ENCODE data around the gene RERE.
"Not testable (repeated sequence)": the region's sequence is repeated elsewhere in the genome, so short reads cannot be mapped to it uniquely, and the experiment has no call there.

The RERE gene

GRCh38 chr1:8839990-8840389, 22.6 kb upstream of the RERE start:
- no peak for DNase-seq

- no peak for DNase-seq
These were observed 18.7 kb upstream of the RERE start for GRCh38 chr1:8835941-8836643.

GRCh38 chr1:8831340-8831739, 13.9 kb upstream of the RERE start:
- no peak for DNase-seq

GRCh38 chr1:8830732-8831131, 13.3 kb upstream of the RERE start:
- DNase-seq = not testable (repeated sequence)

GRCh38 chr1:8825985-8826481, 8.6 kb upstream of the RERE start:
- no peak for DNase-seq

- DNase-seq = no peak
These were observed 5.8 kb upstream of the RERE start for GRCh38 chr1:8823295-8823664.

GRCh38 chr1:8822373-8823294, 5.2 kb upstream of the RERE start:
- no peak for DNase-seq

- DNase-seq = no peak
These were observed 3.6 kb upstream of the RERE start for GRCh38 chr1:8821084-8821483.

GRCh38 chr1:8818789-8819188, 1.3 kb upstream of the RERE start:
- not testable (repeated sequence) for DNase-seq

GRCh38 chr1:8818325-8818775, 910 bp upstream of the RERE start:
- DNase-seq = no peak

- DNase-seq = no peak
These were observed 519 bp downstream of the RERE start for GRCh38 chr1:8816831-8817411.

- no peak for DNase-seq
These were observed 1.2 kb downstream of the RERE start for GRCh38 chr1:8816264-8816663.

- DNase-seq = no peak
These were observed 1.8 kb downstream of the RERE start for GRCh38 chr1:8815582-8816151.

- no peak for DNase-seq
These were observed 2.6 kb downstream of the RERE start for GRCh38 chr1:8814865-8815264.

GRCh38 chr1:8813991-8814390, 3.4 kb downstream of the RERE start:
- no peak for DNase-seq

GRCh38 chr1:8813016-8813763, 4.2 kb downstream of the RERE start:
- DNase-seq = no peak

- no peak for DNase-seq
These were observed 5.4 kb downstream of the RERE start for GRCh38 chr1:8812081-8812480.

GRCh38 chr1:8810987-8811386, 6.5 kb downstream of the RERE start:
- DNase-seq = no peak

GRCh38 chr1:8809342-8809736, 8.1 kb downstream of the RERE start:
- DNase-seq = no peak

- no peak for DNase-seq
These were observed 10.4 kb downstream of the RERE start for GRCh38 chr1:8807004-8807403.

GRCh38 chr1:8800416-8800815, 17.0 kb downstream of the RERE start:
- DNase-seq = no peak

GRCh38 chr1:8797216-8797615, 20.2 kb downstream of the RERE start:
- DNase-seq = no peak

GRCh38 chr1:8796812-8797211, 20.6 kb downstream of the RERE start:
- no peak for DNase-seq

Data from NCI-H774 (cell line).